IPS-NIHi11 (cell line): ENCODE results near the gene CPSF4L.

ENCODE experiments used
- DNase-seq: peaks from one replicate; pipeline ENCODE4 v3.0.0; 2012; ENCODE audit warnings: mixed read lengths, low spot score

CPSF4L gene

GRCh38 chr17:73289549-73290254, 28.0 kb upstream of the CPSF4L start:
- no peak for DNase-seq

- no peak for DNase-seq
These were observed 27.0 kb upstream of the CPSF4L start for GRCh38 chr17:73288534-73289302.

- no peak for DNase-seq
These were observed 25.2 kb upstream of the CPSF4L start for GRCh38 chr17:73286863-73287296.

GRCh38 chr17:73285916-73286862, 24.5 kb upstream of the CPSF4L start:
- no peak for DNase-seq

- DNase-seq = no peak
These were observed 23.9 kb upstream of the CPSF4L start for GRCh38 chr17:73285603-73285908.

GRCh38 chr17:73284906-73285602, 23.4 kb upstream of the CPSF4L start:
- DNase-seq = no peak

GRCh38 chr17:73284354-73284753, 22.7 kb upstream of the CPSF4L start:
- no peak for DNase-seq

- DNase-seq = peak; percentile 91
These were observed 22.2 kb upstream of the CPSF4L start for GRCh38 chr17:73283841-73284282.

- DNase-seq = no peak
These were observed 21.6 kb upstream of the CPSF4L start for GRCh38 chr17:73283250-73283649.

GRCh38 chr17:73282629-73283028, 20.9 kb upstream of the CPSF4L start:
- DNase-seq = no peak

GRCh38 chr17:73281928-73282327, 20.2 kb upstream of the CPSF4L start:
- DNase-seq = no peak

GRCh38 chr17:73280191-73280590, 18.5 kb upstream of the CPSF4L start:
- no peak for DNase-seq

GRCh38 chr17:73279704-73280103, 18.0 kb upstream of the CPSF4L start:
- no peak for DNase-seq

GRCh38 chr17:73278465-73279453, 17.1 kb upstream of the CPSF4L start:
- DNase-seq = no peak

- no peak for DNase-seq
These were observed 16.4 kb upstream of the CPSF4L start for GRCh38 chr17:73278049-73278464.

GRCh38 chr17:73274490-73274889, 12.8 kb upstream of the CPSF4L start:
- DNase-seq = no peak

- no peak for DNase-seq
These were observed 11.2 kb upstream of the CPSF4L start for GRCh38 chr17:73272906-73273218.

GRCh38 chr17:73271072-73271471, 9.4 kb upstream of the CPSF4L start:
- DNase-seq = no peak

GRCh38 chr17:73269791-73270190, 8.1 kb upstream of the CPSF4L start:
- DNase-seq = no peak

GRCh38 chr17:73269329-73269615, 7.6 kb upstream of the CPSF4L start:
- DNase-seq = no peak
